SH-SY5Y (cell line): ENCODE measurements around the gene CSMD2.

Experiments
- GATA2 ChIP-seq: IDR thresholded peaks from 2 replicates; pipeline ENCODE4 v1.6.1; 2011; ENCODE audit warnings: mild to moderate bottlenecking, low read depth, low read length
- GATA3 ChIP-seq: IDR thresholded peaks from 2 replicates; pipeline ENCODE4 v1.6.1; 2011; ENCODE audit warnings: low read depth, mild to moderate bottlenecking, low read length, moderate library complexity

The CSMD2 gene

DNA sequence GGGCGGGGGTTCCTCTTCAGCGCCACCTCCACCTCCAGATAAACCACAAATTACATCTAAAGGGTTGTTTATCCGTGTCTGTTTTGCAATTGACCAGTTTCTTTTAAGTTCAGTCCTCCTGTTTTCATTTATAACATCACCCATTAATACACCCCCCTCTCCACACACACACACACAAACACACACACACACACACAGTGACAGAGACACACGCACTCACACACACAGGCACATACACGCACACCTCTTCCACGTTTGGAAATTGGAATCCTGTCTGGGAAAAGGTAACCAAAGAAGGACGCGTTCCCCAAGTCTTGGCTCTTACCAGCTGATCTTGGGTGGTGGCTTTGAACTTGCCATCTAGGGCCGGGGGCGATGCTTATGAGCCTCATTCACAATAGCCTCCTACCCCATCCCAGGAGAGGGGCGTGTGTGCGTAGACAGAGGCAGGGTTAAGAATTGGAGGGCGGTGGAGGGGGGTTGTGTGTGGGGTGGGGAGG is 442 bp upstream of the CSMD2 start:
- TF ChIP-seq GATA2 (no peak), GATA3 (no peak)

DNA sequence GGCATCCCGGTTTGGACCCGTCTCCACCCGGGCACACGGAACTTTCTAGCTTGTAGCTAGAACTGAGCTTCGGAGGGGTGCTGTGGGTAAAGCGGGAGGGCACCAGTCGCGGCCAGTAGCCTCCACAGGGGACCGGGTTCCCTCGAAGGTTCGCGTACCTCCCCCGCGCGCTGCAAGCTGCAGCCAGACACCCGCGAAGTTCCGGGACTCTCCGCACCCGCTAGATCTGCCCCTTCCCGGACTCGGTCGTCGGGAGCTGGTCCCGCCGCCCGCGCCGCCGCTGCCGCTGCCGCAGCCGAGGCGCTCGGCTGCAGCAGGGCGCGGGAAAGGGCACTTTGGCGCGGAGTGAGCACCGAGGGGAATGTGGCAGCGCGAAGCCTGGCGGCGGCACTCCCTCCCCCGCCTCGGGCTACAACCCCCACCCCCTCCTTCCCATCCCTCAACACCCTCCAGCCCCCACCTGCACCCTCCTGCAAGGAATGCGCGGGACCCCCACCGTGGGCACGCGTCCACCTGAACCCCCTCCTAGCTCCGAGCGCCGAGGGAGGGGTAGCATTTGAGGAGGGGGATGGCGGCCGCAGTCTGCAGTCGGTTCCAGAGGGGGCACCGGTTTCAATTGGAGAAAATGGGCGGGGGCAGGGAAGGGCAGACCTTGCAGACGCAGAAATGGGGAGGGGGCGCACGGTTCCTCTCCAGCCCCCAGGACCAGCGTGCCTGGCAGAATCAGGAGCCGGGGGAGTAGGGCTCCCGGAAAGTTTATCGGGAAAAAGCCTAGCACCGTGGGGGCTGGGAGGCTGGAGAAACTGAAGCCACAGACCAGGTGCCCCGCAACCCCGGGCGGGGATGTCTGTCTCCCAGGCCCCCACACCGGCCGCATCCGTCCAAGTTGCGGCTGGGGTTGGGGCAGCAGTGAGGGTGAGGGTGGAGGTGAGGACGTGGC is 968 bp downstream of the CSMD2 start:
- TF ChIP-seq GATA3: no peak
- no peak for TF ChIP-seq GATA2

GRCh38 chr1:34162852-34163766 is 1.9 kb downstream of the CSMD2 start:
- TF ChIP-seq GATA3 (no peak), GATA2 (no peak)

DNA sequence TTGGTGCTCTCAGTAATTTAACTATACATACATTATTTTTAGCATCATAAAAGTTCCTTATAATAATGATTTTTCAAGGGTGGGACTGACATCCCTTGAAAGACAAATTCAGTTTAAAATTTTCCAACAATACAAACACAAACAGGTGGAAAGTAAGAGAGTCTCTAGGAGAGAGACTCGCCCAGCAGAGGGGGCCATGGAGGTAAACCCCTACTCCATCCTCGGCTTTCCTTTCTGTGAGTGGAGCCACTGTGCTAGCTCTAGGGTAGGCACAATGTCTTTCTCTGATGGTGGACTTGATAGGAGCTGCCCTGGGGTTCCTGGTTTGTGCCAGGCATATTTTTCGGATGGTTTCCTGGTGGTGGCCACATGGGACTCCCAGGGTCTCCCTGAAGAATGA is 8.3 kb downstream of the CSMD2 start:
- no peak for TF ChIP-seq GATA3
- TF ChIP-seq GATA2: no peak

- TF ChIP-seq GATA2 (no peak), GATA3 (no peak)
These were observed 9.2 kb downstream of the CSMD2 start for GRCh38 chr1:34155860-34156259.

DNA sequence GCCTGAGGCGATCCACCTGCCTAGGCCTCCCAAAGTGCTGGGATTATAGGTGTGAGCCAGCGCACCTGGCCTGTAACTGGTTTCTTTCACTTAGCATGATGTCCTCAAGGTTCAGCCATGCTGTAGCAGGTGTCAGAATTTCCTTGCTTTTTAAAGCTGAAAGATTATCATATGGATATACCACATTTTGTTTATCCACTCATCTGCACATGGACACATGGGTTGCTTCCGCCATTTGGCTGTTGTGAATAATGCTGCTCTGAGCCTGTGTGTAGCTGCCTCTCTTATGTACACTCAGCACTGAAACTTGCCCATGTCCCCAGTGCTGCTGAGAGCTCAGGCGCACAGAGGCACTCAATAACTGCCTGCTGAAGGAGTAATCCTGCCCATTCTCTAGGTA is 11.8 kb downstream of the CSMD2 start:
- TF ChIP-seq GATA3: no peak
- TF ChIP-seq GATA2: no peak

DNA sequence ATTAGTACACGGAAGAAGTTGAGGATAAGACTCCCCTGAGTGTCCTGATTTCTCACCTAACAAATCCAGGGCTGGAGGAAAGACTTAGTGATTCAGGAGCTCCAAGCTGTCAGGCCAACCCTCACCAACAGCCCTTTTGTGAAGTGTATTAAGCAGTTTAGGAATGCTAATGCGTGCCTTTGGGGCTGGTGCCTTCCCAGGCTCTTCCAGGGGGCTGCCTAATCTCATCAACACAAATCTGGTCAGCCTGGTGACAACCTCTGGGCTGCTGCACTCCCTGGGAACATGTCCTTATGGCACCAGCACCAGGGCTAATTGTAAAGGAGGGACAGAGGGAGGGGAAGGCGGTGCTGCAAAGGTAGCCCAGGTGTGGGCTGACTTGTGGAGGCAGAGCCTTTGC is 15.5 kb downstream of the CSMD2 start:
- TF ChIP-seq GATA3: no peak
- no peak for TF ChIP-seq GATA2

- no peak for TF ChIP-seq GATA3
- no peak for TF ChIP-seq GATA2
These were observed 17.7 kb downstream of the CSMD2 start for GRCh38 chr1:34147301-34147700.

DNA sequence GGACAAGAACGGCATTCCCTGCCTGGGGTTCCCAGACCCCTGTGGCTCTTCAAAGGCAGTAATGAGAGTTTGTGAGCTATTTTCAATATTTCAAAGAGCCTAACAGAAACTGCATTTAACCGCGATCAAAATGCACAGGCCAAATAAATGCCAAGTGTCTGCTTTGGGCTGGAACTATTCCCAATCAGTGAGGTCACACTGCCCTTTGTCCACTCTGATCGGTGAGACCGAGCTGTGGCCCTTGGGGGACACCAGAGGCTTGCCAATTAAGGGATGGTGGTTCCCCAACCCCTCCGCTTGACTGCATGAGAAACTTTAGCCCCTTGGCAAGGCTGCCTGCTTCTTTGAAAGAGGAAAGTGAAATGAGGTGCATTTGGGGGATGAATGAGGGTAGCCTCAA is 20.3 kb downstream of the CSMD2 start:
- no peak for TF ChIP-seq GATA2
- TF ChIP-seq GATA3: no peak

- no peak for TF ChIP-seq GATA2
- TF ChIP-seq GATA3: no peak
These were observed 21.1 kb downstream of the CSMD2 start for GRCh38 chr1:34143975-34144374.

DNA sequence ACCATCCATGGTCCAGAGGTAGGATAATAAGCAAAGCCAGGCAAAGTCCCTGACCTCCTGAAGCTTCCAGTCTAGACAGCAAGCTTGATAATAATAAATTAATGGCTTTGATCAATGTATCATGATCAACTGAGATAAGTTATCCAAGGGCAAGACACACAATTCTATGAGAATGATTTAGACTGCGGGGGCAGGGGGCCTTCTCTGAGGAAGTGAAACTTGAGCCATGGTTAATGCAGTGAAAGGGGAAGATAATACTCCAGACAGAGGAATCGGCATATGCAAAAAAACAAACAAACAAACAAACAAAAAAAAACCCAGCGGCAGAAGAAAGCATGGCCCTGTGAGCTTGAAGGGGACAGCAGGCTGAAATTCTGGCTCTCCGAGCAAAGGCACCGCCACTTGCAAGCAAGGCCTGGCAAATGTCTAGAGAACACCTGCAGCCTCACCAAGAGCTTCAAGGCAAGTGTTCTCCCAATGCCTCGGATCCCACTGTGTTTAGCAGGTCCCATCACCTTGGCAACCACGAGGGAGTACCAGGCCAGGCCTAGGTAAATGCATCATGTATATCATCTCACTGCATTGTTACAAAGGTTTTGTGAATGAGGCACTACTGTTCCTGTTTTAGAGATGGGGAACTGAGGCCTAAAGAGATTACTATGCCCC is 24.9 kb downstream of the CSMD2 start:
- no peak for TF ChIP-seq GATA3
- no peak for TF ChIP-seq GATA2

GRCh38 chr1:34137411-34137810 is 27.6 kb downstream of the CSMD2 start:
- TF ChIP-seq GATA2 (no peak), GATA3 (no peak)

DNA sequence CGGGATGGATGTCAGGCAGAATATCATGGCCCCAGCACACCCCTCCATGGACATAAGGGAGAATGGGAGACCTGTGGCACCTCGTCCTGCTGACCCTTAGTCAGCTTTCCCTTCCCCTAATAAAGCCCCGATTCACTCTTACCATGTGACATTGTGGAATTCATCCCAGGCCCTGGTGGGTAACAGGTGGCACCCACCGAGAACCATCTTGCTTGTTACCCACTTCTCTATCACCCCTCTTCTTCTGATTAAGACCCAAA is 32.9 kb downstream of the CSMD2 start:
- TF ChIP-seq GATA2: no peak
- TF ChIP-seq GATA3: no peak
